Spinal cord (tissue), 10 donors: ENCODE data around the gene GPRC5D. TPM values are rescaled to one million over a fixed set of nuclear protein-coding genes. Genes with fewer than 3 reads are reported as not detected.

Experiments
- DNase-seq, 6 donors: peaks; one replicate each; pipeline versions ENCODE4 v3.0.0 to v3.0.0-alpha.2; 2013 to 2015; ENCODE audit warnings: low spot score in 6 of 6, low read depth in 4 of 6
- H3K27ac ChIP-seq: one replicate; pipeline ENCODE4 v1.5.1; 2013; ENCODE audit warnings: low read depth, low read length, control low read depth
- H3K27me3 ChIP-seq: one replicate; pipeline ENCODE4 v1.6.1; 2013; ENCODE audit warnings: low read length; ENCODE audit not compliant: control insufficient read depth, insufficient read depth
- H3K36me3 ChIP-seq: one replicate; pipeline ENCODE4 v1.6.1; 2013; ENCODE audit warnings: low read length; ENCODE audit not compliant: control insufficient read depth, insufficient read depth
- H3K4me1 ChIP-seq: one replicate; pipeline ENCODE4 v1.6.1; 2013; ENCODE audit warnings: low read length; ENCODE audit not compliant: control insufficient read depth, insufficient read depth
- H3K4me3 ChIP-seq: one replicate; pipeline ENCODE4 v1.5.1; 2013; ENCODE audit warnings: low read depth, low read length, control low read depth
- H3K9me3 ChIP-seq: one replicate; pipeline ENCODE4 v1.6.1; 2013; ENCODE audit warnings: low read length; ENCODE audit not compliant: control insufficient read depth, insufficient read depth
- WGBS: methylation state at CpG from one replicate; pipeline ENCODE4 v1.1.5; 2013; ENCODE audit warnings: missing lambda C conversion rate; ENCODE audit not compliant: insufficient coverage; 5-methylcytosine and 5-hydroxymethylcytosine counted together
- polyA plus RNA-seq, 2 donors: library from polyadenylated mRNA; unstranded; fragments of 120-200 nt; gene quantifications; one replicate each; pipeline ENCODE4 v1.2.1, GENCODE V29; 2013; ENCODE audit not compliant: insufficient read length in 2 of 2
- total RNA-seq, 2 donors: library from RNA; depleted of rRNA in 1 of 2; stranded (reverse); fragments of 120-200 nt in 1 of 2; fragments of >200 nt in 1 of 2; gene quantifications; one replicate each; pipeline versions ENCODE4 v1.2.3 to v1.2.4, GENCODE V29; 2013 to 2014
- donor health status: healthy.

GPRC5D gene
- total and polyA plus RNA-seq, 4 donors: 0.53 to 0.65 TPM; not detected in 2

- Histone ChIP-seq H3K4me3 (peak overlapping the region; percentile 7), H3K9me3 (no peaks in the 10 kb centered on the region), H3K4me1 (peaks cover 9% of the 10 kb centered on the region), H3K36me3 (no peaks in the 10 kb centered on the region), H3K27ac (peak overlapping the region; percentile 17), H3K27me3 (no peaks in the 10 kb centered on the region)
- WGBS: 11% methylated on average over 12 of the region's 19 CpGs
- peak; percentile 78 to 97 (median 83) for DNase-seq
Observed at GRCh38 chr12:12916135-12916944, 35.6 kb downstream of the GPRC5D start.

DNA sequence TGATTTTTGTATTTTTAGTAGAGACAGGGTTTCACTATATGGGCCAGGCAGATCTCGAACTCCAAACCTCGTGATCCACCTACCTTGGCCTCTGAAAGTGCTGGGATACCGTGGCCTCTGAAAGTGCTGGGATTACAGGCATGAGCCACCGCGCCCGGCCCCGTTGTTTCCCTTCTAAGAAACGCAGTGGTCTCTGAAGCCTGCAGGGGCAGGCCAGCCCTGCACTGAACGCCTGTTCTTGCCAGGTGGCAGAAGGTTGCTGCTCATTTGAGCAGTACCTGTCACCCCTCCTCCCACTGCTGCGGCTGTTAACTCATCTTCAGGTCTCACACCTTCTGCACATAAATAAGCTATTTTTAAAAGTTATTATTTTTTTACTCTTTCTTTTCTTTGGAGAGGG, 36.3 kb downstream of the GPRC5D start:
- peaks cover 9% of the 10 kb centered on the region for H3K4me1 ChIP-seq
- H3K27me3 ChIP-seq: no peaks in the 10 kb centered on the region
- DNase-seq: no peak
- no peaks in the 10 kb centered on the region for H3K9me3 ChIP-seq
- H3K27ac ChIP-seq: no peak overlapping the region
- WGBS: 89% methylated on average over 8 of the region's 10 CpGs
- H3K4me3 ChIP-seq: no peak overlapping the region
- H3K36me3 ChIP-seq: no peaks in the 10 kb centered on the region

GRCh38 chr12:12912711-12913110, 39.3 kb downstream of the GPRC5D start:
- DNase-seq: no peak
- H3K36me3 ChIP-seq: no peaks in the 10 kb centered on the region
- H3K9me3 ChIP-seq: no peaks in the 10 kb centered on the region
- peaks cover 9% of the 10 kb centered on the region for H3K4me1 ChIP-seq
- WGBS: 90% methylated on average over 4 of the region's 5 CpGs
- no peak overlapping the region for H3K4me3 ChIP-seq
- no peak overlapping the region for H3K27ac ChIP-seq
- H3K27me3 ChIP-seq: no peaks in the 10 kb centered on the region

DNA sequence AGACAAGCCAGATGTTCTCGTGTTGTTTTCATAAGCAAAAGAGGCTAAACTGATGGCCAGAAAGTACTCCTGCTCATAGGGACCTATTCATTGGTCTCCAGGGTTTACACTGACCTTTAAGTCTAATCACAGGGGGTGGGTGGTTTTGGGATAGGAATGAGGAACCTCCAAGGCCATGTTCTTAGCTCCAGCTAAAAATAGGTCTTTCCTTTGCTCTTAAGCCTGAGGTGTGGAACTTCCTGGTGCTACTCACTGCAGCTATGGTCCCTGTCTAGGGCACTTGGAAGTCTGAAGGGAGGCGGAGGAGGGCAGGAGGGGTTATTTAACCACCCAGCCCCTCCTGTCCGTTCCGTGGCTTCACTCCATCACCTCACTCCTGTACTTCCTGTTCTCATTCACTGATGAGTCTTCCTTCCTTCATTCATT, 42.0 kb downstream of the GPRC5D start:
- Histone ChIP-seq H3K4me3 (no peak overlapping the region), H3K4me1 (no peaks in the 10 kb centered on the region), H3K9me3 (no peaks in the 10 kb centered on the region), H3K36me3 (no peaks in the 10 kb centered on the region), H3K27me3 (no peaks in the 10 kb centered on the region), H3K27ac (no peak overlapping the region)
- WGBS: 74% methylated on average over 3 of the region's 4 CpGs
- DNase-seq: no peak

DNA sequence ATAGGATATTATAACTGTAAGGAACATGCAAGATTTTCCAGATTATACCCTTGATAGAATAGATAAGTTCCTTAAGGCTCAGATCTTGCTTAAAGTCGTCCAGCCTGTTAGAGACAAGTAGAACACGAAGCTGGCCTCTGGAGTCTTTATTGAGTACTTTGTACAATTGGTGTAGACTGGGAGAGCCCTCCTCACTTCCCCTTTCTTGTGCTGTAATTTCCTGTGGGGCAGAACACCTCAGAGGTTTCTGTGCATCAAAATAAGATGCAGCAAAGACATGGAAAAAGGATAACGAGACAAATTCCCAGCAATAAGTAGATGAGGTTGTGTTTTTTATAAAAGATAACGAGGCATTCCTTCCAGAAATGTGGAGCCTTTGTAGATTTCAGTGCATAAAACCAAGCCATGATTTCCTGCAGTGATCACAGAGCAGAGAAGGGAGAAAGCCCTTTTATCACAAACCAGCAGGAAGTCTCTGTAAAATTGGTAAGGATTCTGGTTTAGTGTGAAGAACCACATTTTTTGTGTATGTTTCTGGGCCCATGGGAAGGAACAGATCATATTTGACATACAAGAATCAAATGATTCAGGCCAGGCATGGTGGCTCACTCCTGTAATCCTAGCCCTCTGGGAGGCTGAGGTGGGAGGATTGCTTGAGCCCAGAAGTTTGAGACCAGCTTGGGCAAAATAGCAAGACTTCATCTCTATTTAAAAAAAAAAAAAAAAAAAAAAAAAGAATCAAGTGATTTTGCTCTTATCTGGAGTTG, 42.6 kb downstream of the GPRC5D start:
- H3K4me3 ChIP-seq: no peak overlapping the region
- H3K4me1 ChIP-seq: no peaks in the 10 kb centered on the region
- H3K27ac ChIP-seq: no peak overlapping the region
- H3K36me3 ChIP-seq: no peaks in the 10 kb centered on the region
- H3K27me3 ChIP-seq: no peaks in the 10 kb centered on the region
- no peak for DNase-seq
- WGBS: 89% methylated on average over 4 of the region's 4 CpGs
- no peaks in the 10 kb centered on the region for H3K9me3 ChIP-seq

- no peak for DNase-seq
- WGBS: 90% methylated on average over 12 of the region's 12 CpGs
- H3K27ac ChIP-seq: no peak overlapping the region
- H3K9me3 ChIP-seq: no peaks in the 10 kb centered on the region
- no peaks in the 10 kb centered on the region for H3K4me1 ChIP-seq
- H3K4me3 ChIP-seq: no peak overlapping the region
- H3K27me3 ChIP-seq: no peaks in the 10 kb centered on the region
- H3K36me3 ChIP-seq: no peaks in the 10 kb centered on the region
Observed at GRCh38 chr12:12908711-12909110, 43.3 kb downstream of the GPRC5D start.

DNA sequence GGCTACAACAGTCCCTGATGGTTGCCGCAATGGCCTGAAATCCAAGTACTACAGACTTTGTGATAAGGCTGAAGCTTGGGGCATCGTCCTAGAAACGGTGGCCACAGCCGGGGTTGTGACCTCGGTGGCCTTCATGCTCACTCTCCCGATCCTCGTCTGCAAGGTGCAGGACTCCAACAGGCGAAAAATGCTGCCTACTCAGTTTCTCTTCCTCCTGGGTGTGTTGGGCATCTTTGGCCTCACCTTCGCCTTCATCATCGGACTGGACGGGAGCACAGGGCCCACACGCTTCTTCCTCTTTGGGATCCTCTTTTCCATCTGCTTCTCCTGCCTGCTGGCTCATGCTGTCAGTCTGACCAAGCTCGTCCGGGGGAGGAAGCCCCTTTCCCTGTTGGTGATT, 43.7 kb downstream of the GPRC5D start:
- Histone ChIP-seq H3K4me1 (no peaks in the 10 kb centered on the region), H3K27ac (no peak overlapping the region), H3K36me3 (no peaks in the 10 kb centered on the region), H3K9me3 (no peaks in the 10 kb centered on the region), H3K4me3 (no peak overlapping the region), H3K27me3 (no peaks in the 10 kb centered on the region)
- WGBS: 94% methylated on average over 14 of the region's 14 CpGs
- no peak for DNase-seq

DNA sequence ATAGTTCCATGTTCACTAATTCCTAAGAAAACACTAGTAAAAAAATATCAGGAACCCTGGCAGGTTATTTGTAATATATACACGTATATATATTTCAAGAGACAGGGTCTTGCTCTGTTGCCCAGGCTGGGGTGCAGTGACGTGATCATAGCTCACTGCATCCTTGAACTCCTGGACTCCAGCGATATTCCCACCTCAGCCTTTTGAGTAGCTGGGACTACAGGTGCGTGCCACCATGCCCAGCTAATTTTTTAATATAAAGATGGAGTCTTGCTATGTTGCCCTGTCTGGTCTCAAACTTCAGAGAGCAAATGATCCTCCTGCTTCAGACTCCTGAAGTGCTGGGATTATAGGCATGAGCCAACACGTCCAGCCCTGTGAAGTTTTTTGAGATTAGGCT, 44.4 kb downstream of the GPRC5D start:
- Histone ChIP-seq H3K4me3 (no peak overlapping the region), H3K9me3 (no peaks in the 10 kb centered on the region), H3K27me3 (no peaks in the 10 kb centered on the region), H3K36me3 (no peaks in the 10 kb centered on the region), H3K27ac (no peak overlapping the region), H3K4me1 (no peaks in the 10 kb centered on the region)
- WGBS: 80% methylated on average over 1 of the region's 5 CpGs
- no peak for DNase-seq

- DNase-seq: no peak
- 82% methylated on average over 12 of the region's 14 CpGs for WGBS
- no peak overlapping the region for H3K27ac ChIP-seq
- peaks cover 3% of the 10 kb centered on the region for H3K27me3 ChIP-seq
- H3K4me3 ChIP-seq: no peak overlapping the region
- H3K9me3 ChIP-seq: no peaks in the 10 kb centered on the region
- H3K36me3 ChIP-seq: no peaks in the 10 kb centered on the region
- no peaks in the 10 kb centered on the region for H3K4me1 ChIP-seq
Observed at GRCh38 chr12:12903642-12904609, 48.0 kb downstream of the GPRC5D start.
